Panc1 (cell line): Measurements from ENCODE around the gene PSMF1.

ENCODE experiments used
- CTCF ChIP-seq: fragments of 450-650 bp; IDR thresholded peaks from 2 replicates; pipeline ENCODE4 v1.5.1; 2017; ENCODE audit warnings: mild to moderate bottlenecking
- REST ChIP-seq, 2 experiments: IDR thresholded peaks; 2 replicates each; pipeline ENCODE4 v1.6.1; 2011 to 2012; ENCODE audit warnings: low read depth in 2 of 2, control low read depth in 1 of 2, low read length in 1 of 2, mild to moderate bottlenecking in 1 of 2, moderate library complexity in 1 of 2; ENCODE audit not compliant: insufficient read depth in 1 of 2

GRCh38 chr20:1121429-1121828 is 3.0 kb downstream of the PSMF1 start:
- TF ChIP-seq CTCF (no peak), REST (IDR thresholded peaks at IDR 0.05; ENCODE audit: insufficient read depth in 1 of 2, low read depth in 2 of 2, low read length in 1 of 2) (no peak)
